ENCODE data around the gene CALU. TPM values are rescaled to one million over a fixed set of nuclear protein-coding genes. Genes with fewer than 3 reads are reported as not detected.

The CALU gene
- total and polyA plus RNA-seq, 4 donors: 23.9 to 115 (median 99.0) TPM

- ATAC-seq (ENCODE audit: insufficient read depth, low FRiP score): no peak
These were observed 62.7 kb downstream of the CALU start for GRCh38 chr7:128801667-128802418.

GRCh38 chr7:128804484-128804883 lies 65.3 kb downstream of the CALU start:
- no peaks in the 10 kb centered on the region for H3K4me1 ChIP-seq (ENCODE audit: control insufficient read depth in 5 of 5, insufficient read depth in 5 of 5, low read length in 5 of 5)
- H3K4me3 ChIP-seq: no peak overlapping the region
- H3K36me3 ChIP-seq (ENCODE audit: control insufficient read depth in 4 of 4, insufficient read depth in 4 of 4, low read length in 4 of 4): peaks cover 0 to 11% (median 4%) of the 10 kb centered on the region in 4 donors
- no peak for TF ChIP-seq CTCF (IDR thresholded peaks at IDR 0.05; ENCODE audit: control extremely low read depth, extremely low read depth)
- no peak for ATAC-seq (ENCODE audit: insufficient read depth, low FRiP score)
- no peaks in the 10 kb centered on the region for H3K27me3 ChIP-seq (ENCODE audit: control insufficient read depth in 3 of 3, insufficient read depth in 3 of 3, low read length in 2 of 3)
- DNase-seq: no peak
- H3K9ac ChIP-seq (ENCODE audit: insufficient read depth in 1 of 2, low read length in 2 of 2): no peak overlapping the region
- WGBS, 2 donors: 84 to 93% methylated on average over 6 of the region's 6 CpGs
- H3K9me3 ChIP-seq (ENCODE audit: control insufficient read depth in 4 of 4, insufficient read depth in 3 of 4, low read length in 3 of 4): peaks cover 0 to 2% (median 0%) of the 10 kb centered on the region in 4 donors
- H3K27ac ChIP-seq (ENCODE audit: low read depth in 1 of 2, low read length in 1 of 2): no peak overlapping the region

More at GRCh38 chr7:128801667-128802418, 62.7 kb downstream of the CALU start:
- H3K9me3 ChIP-seq (ENCODE audit: control insufficient read depth in 4 of 4, insufficient read depth in 3 of 4, low read length in 3 of 4): no peaks in the 10 kb centered on the region
- H3K9ac ChIP-seq (ENCODE audit: insufficient read depth in 1 of 2, low read length in 2 of 2): no peak overlapping the region
- H3K27ac ChIP-seq (ENCODE audit: low read depth in 1 of 2, low read length in 1 of 2): no peak overlapping the region
- peaks cover 0 to 8% (median 1%) of the 10 kb centered on the region in 4 donors for H3K36me3 ChIP-seq (ENCODE audit: control insufficient read depth in 4 of 4, insufficient read depth in 4 of 4, low read length in 4 of 4)
- WGBS, 2 donors: 74 to 93% methylated on average over 2 of the region's 2 CpGs
- H3K27me3 ChIP-seq (ENCODE audit: control insufficient read depth in 3 of 3, insufficient read depth in 3 of 3, low read length in 2 of 3): no peaks in the 10 kb centered on the region
- no peak for DNase-seq
- no peaks in the 10 kb centered on the region for H3K4me1 ChIP-seq (ENCODE audit: control insufficient read depth in 5 of 5, insufficient read depth in 5 of 5, low read length in 5 of 5)
- no peak for TF ChIP-seq CTCF (IDR thresholded peaks at IDR 0.05; ENCODE audit: control extremely low read depth, extremely low read depth)
- no peak overlapping the region for H3K4me3 ChIP-seq

- Histone ChIP-seq H3K27me3 (ENCODE audit: control insufficient read depth in 3 of 3, insufficient read depth in 3 of 3, low read length in 2 of 3) (no peaks in the 10 kb centered on the region), H3K36me3 (ENCODE audit: control insufficient read depth in 4 of 4, insufficient read depth in 4 of 4, low read length in 4 of 4) (peaks cover 0 to 11% (median 4%) of the 10 kb centered on the region in 4 donors), H3K9me3 (ENCODE audit: control insufficient read depth in 4 of 4, insufficient read depth in 3 of 4, low read length in 3 of 4) (peaks cover 0 to 2% (median 0%) of the 10 kb centered on the region in 4 donors), H3K9ac (ENCODE audit: insufficient read depth in 1 of 2, low read length in 2 of 2) (no peak overlapping the region), H3K27ac (ENCODE audit: low read depth in 1 of 2, low read length in 1 of 2) (no peak overlapping the region), H3K4me3 (no peak overlapping the region), H3K4me1 (ENCODE audit: control insufficient read depth in 5 of 5, insufficient read depth in 5 of 5, low read length in 5 of 5) (no peaks in the 10 kb centered on the region)
- TF ChIP-seq CTCF (IDR thresholded peaks at IDR 0.05; ENCODE audit: control extremely low read depth, extremely low read depth): no peak
- WGBS, 2 donors: 97% methylated on average over 5 of the region's 5 CpGs
- DNase-seq: no peak
- ATAC-seq (ENCODE audit: insufficient read depth, low FRiP score): no peak
These were observed 66.1 kb downstream of the CALU start for GRCh38 chr7:128805225-128805624.
